SK-N-SH (cell line): Measurements from ENCODE around the gene NOP56. TPM values are rescaled to one million over a fixed set of nuclear protein-coding genes. Genes with fewer than 3 reads are reported as not detected.
A peak's percentile ranks its signal among the peaks of the same experiment; 100 is the strongest.

Experiments
- CTCF ChIA-PET: fragments of 300-600, 350-600 bp; formaldehyde crosslinking; extraction: SDS; loops from one replicate; lab custom pipeline; 2021; lab: Yijun Ruan, JAX
- POLR2A ChIA-PET: fragments of 350-600 bp; sonication (Branson Sonifier 250); formaldehyde crosslinking; extraction: SDS; loops from one replicate; lab custom pipeline; 2020; ENCODE audit warnings: antibody characterized with exemption, inconsistent platforms; lab: Yijun Ruan, JAX
- DNase-seq: peaks from one replicate; pipeline ENCODE4 v3.0.0; 2012
- H2AFZ ChIP-seq: fragments of 200-600 bp; sonication (generic); 2 replicates; pipeline ENCODE4 v1.8.1; 2016; ENCODE audit warnings: antibody characterized with exemption, mild to moderate bottlenecking, low read depth
- H3F3A ChIP-seq: fragments of 200-600 bp; sonication (generic); replicated peaks from 2 replicates; pipeline ENCODE3; 2016; ENCODE audit warnings: antibody characterized with exemption, mild to moderate bottlenecking; ENCODE audit not compliant: insufficient read depth
- H3K27ac ChIP-seq, 2 experiments: fragments of 200-500 bp in 1 of 2; fragments of 200-600 bp in 1 of 2; sonication (Bioruptor generic) in 1 of 2; sonication (generic), shearing (Covaris generic) in 1 of 2; 2 replicates each; pipeline versions ENCODE4 v1.5.1 to v1.6.1; 2014 to 2016; ENCODE audit warnings: low read depth in 2 of 2, inconsistent platforms in 1 of 2, low read length in 1 of 2, mild to moderate bottlenecking in 1 of 2, mixed read lengths in 1 of 2
- H3K27me3 ChIP-seq: fragments of 200-600 bp; sonication (generic), shearing (Covaris generic); 2 replicates; pipeline ENCODE4 v1.6.1; 2016; ENCODE audit warnings: mixed run types; ENCODE audit not compliant: insufficient read depth
- H3K36me3 ChIP-seq, 2 experiments: fragments of 200-500 bp in 1 of 2; fragments of 200-600 bp in 1 of 2; sonication (Bioruptor generic) in 1 of 2; sonication (generic) in 1 of 2; replicated peaks in 1 of 2; 2 replicates each; pipeline versions ENCODE3 to v1.5.1; 2014 to 2016; ENCODE audit warnings: low read length in 1 of 2, mild to moderate bottlenecking in 1 of 2; ENCODE audit not compliant: insufficient read depth in 2 of 2, control insufficient read depth in 1 of 2
- H3K4me1 ChIP-seq, 2 experiments: fragments of 200-500 bp in 1 of 2; fragments of 200-600 bp in 1 of 2; sonication (Bioruptor generic) in 1 of 2; sonication (generic), shearing (Covaris generic) in 1 of 2; 2 replicates each; pipeline versions ENCODE4 v1.5.1 to v1.6.1; 2014 to 2016; ENCODE audit warnings: low read depth in 1 of 2, low read length in 1 of 2, mixed run types in 1 of 2; ENCODE audit not compliant: insufficient read depth in 2 of 2, control insufficient read depth in 1 of 2
- H3K4me2 ChIP-seq: fragments of 200-600 bp; sonication (generic), shearing (Covaris generic); 2 replicates; pipeline ENCODE4 v1.6.1; 2017; ENCODE audit warnings: mixed run types
- H3K4me3 ChIP-seq, 2 experiments: fragments of 200-500 bp in 1 of 2; fragments of 200-600 bp in 1 of 2; sonication (Bioruptor generic) in 1 of 2; sonication (generic), shearing (Covaris generic) in 1 of 2; 2 replicates each; pipeline versions ENCODE4 v1.5.1 to v1.8.1; 2014 to 2016; ENCODE audit warnings: low read depth in 2 of 2, inconsistent platforms in 1 of 2, low read length in 1 of 2, mild to moderate bottlenecking in 1 of 2, mixed read lengths in 1 of 2, moderate library complexity in 1 of 2
- H3K79me2 ChIP-seq: fragments of 200-600 bp; sonication (generic); 2 replicates; pipeline ENCODE4 v1.8.1; 2017; ENCODE audit warnings: mild to moderate bottlenecking; ENCODE audit not compliant: insufficient read depth
- H3K9ac ChIP-seq: fragments of 200-600 bp; sonication (generic); 2 replicates; pipeline ENCODE4 v1.6.1; 2017; ENCODE audit warnings: mixed run types
- H3K9me2 ChIP-seq: fragments of 200-600 bp; sonication (generic); 2 replicates; pipeline ENCODE4 v1.6.1; 2017; ENCODE audit warnings: mixed run types
- H3K9me3 ChIP-seq: fragments of 200-600 bp; sonication (generic); 2 replicates; pipeline ENCODE4 v1.6.1; 2017; ENCODE audit warnings: mixed run types, mild to moderate bottlenecking, moderate library complexity
- H4K20me1 ChIP-seq: fragments of 200-600 bp; sonication (generic); 2 replicates; pipeline ENCODE4 v1.6.1; 2017; ENCODE audit warnings: mild to moderate bottlenecking, mixed run types; ENCODE audit not compliant: insufficient read depth
- ELF1 ChIP-seq: IDR thresholded peaks from 2 replicates; pipeline ENCODE4 v1.4.0; 2012
- EP300 ChIP-seq, 2 experiments: IDR thresholded peaks; 2 replicates each; pipeline versions ENCODE4 v1.4.0 to v1.6.1; 2012; ENCODE audit warnings: borderline replicate concordance in 1 of 2, low read depth in 1 of 2, low read length in 1 of 2
- FOXM1 ChIP-seq: IDR thresholded peaks from 2 replicates; pipeline ENCODE4 v1.4.0; 2012; ENCODE audit warnings: low read depth, mild to moderate bottlenecking
- JUND ChIP-seq: IDR thresholded peaks from 2 replicates; pipeline ENCODE4 v1.4.0; 2012
- MEF2A ChIP-seq: IDR thresholded peaks from 2 replicates; pipeline ENCODE4 v1.4.0; 2012; ENCODE audit warnings: low read depth, borderline replicate concordance
- MXI1 ChIP-seq: IDR thresholded peaks from 2 replicates; pipeline ENCODE4 v1.6.1; 2012; ENCODE audit warnings: mild to moderate bottlenecking, low read depth, low read length, improper control_type of control experiment
- NRF1 ChIP-seq: IDR thresholded peaks from 2 replicates; pipeline ENCODE4 v1.6.1; 2012; ENCODE audit warnings: low read depth, mild to moderate bottlenecking, low read length
- RCOR1 ChIP-seq: fragments of 150-350 bp; IDR thresholded peaks from 2 replicates; pipeline ENCODE4 v1.6.1; 2017; ENCODE audit warnings: antibody characterized with exemption, low read length
- REST ChIP-seq: IDR thresholded peaks from 2 replicates; pipeline ENCODE4 v1.6.1; 2012; ENCODE audit warnings: mild to moderate bottlenecking, low read depth, low read length, moderate library complexity
- TEAD4 ChIP-seq: IDR thresholded peaks from 2 replicates; pipeline ENCODE4 v1.4.0; 2012; ENCODE audit warnings: mild to moderate bottlenecking, borderline replicate concordance; ENCODE audit not compliant: insufficient read depth
- ZBTB33 ChIP-seq: IDR thresholded peaks from 2 replicates; pipeline ENCODE4 v1.4.0; 2012; ENCODE audit warnings: low read depth, borderline replicate concordance
- WGBS: methylation state at CpG from one replicate; pipeline ENCODE4 v1.1.6; 2017; ENCODE audit warnings: low lambda C conversion rate; 5-methylcytosine and 5-hydroxymethylcytosine counted together
- polyA plus RNA-seq, 3 experiments: library from polyadenylated mRNA; depleted of rRNA; stranded (reverse); fragments of >200 nt; gene quantifications; 2 replicates each; pipeline ENCODE4 v1.2.3, GENCODE V29; 2012

The NOP56 gene
- polyA plus RNA-seq, 1 of the 3 experiments (the other 2 are of a cell fraction), result 158 TPM

DNA sequence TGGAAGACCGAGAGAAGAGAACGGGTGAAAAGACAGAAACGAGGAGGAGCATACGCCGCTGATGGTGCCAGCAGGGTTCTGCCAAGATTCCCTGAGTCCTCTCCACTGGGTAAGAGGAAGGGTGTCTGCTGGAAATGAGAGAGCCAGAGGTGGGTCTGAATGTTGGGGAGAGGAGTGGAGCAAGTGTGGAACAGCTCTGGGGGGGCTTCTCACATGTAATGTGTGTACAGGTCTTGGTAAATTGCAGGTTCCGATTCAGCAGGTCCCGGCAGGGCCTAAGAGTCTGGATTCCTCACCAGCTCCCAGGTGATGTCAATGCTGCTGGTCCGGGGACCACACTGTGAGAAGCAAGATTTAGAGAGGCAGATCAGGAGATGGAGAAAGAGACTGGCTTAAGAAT lies 38.7 kb downstream of the NOP56 start:
- Histone ChIP-seq H3K9ac (no peak overlapping the region), H3K9me2 (no peaks in the 10 kb centered on the region), H3K79me2 (no peaks in the 10 kb centered on the region; the same call in 1 of the 2 replicates), H3K27me3 (no peaks in the 10 kb centered on the region), H3F3A (peaks cover 7% of the 10 kb centered on the region), H3K4me3 (no peak overlapping the region), H2AFZ (no peak overlapping the region), H3K4me1 (peaks cover 0 to 27% of the 10 kb centered on the region in 2 experiments; a peak in 1 of 4 replicates), H3K36me3 (no peaks in the 10 kb centered on the region), H3K4me2 (no peak overlapping the region), H3K9me3 (no peaks in the 10 kb centered on the region), H3K27ac (no peak overlapping the region), H4K20me1 (peaks cover 7% of the 10 kb centered on the region; the same call in 1 of the 2 replicates)
- DNase-seq, result no peak
- ChIA-PET POLR2A (no interaction called here), CTCF (interaction anchor here (0.6 to 1.3 kb wide), 3 partner anchors 52 to 497 kb away, joined by 3 to 5 read pairs (median 4); no protein-coding TSS in a partner anchor)
- 95% methylated on average over 8 of the region's 8 CpGs for WGBS
- no peak for TF ChIP-seq ZBTB33
- TF ChIP-seq NRF1, result no peak
- TF ChIP-seq MEF2A, result no peak
- TF ChIP-seq RCOR1, result no peak
- TF ChIP-seq REST, result no peak
- TF ChIP-seq EP300 (IDR thresholded peaks at IDR 0.05; ENCODE audit: borderline replicate concordance in 1 of 2, low read depth in 1 of 2, low read length in 1 of 2), result no peak
- no peak for TF ChIP-seq ELF1
- no peak for TF ChIP-seq FOXM1
- no peak for TF ChIP-seq TEAD4
- no peak for TF ChIP-seq MXI1

DNA sequence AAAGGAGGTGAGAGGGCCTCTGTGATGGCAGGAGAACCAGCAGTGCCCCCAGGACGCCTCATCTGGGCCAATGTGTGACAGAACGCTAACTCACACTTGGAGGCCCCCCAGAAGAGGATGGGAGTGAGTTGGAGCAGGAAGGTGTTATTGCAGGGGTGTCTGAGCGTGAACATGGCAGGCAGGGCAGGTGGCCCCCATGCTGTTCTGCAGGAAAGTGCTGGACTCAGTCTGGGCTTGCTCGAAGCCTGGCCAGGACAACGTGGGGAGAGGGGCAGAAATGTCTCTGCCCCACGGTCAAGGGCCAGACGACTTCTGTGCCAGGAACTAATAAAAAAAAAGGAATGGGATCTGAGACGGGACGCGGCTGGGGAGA lies 39.2 kb downstream of the NOP56 start:
- Histone ChIP-seq H2AFZ (peak overlapping the region; percentile 68; the same call in 1 of the 2 replicates), H3K4me1 (peaks cover 0 to 28% of the 10 kb centered on the region in 2 experiments; a peak in 1 of 4 replicates), H3K36me3 (no peaks in the 10 kb centered on the region), H3K9ac (0 out of 2 replicates have a peak overlapping the region, but pooled peaks have one; percentile 39), H3K9me2 (no peaks in the 10 kb centered on the region), H4K20me1 (peaks cover 7% of the 10 kb centered on the region; the same call in 1 of the 2 replicates), H3F3A (peaks cover 7% of the 10 kb centered on the region), H3K79me2 (no peaks in the 10 kb centered on the region; the same call in 1 of the 2 replicates), H3K4me3 (peak overlapping the region; percentile 56 to 60), H3K27ac (no peak overlapping the region; a peak in 1 of 4 replicates), H3K4me2 (peak overlapping the region; percentile 85), H3K27me3 (no peaks in the 10 kb centered on the region), H3K9me3 (no peaks in the 10 kb centered on the region)
- ChIA-PET POLR2A (interaction anchor here (1.0 kb wide), 1 partner anchor 28 kb away, joined by 3 read pairs; the partner anchor contains the start of gene IDH3B), CTCF (interaction anchor here (1.0 to 1.3 kb wide), 2 partner anchors 52 to 160 kb away, joined by 4 to 5 read pairs; no protein-coding TSS in a partner anchor)
- WGBS, result 88% methylated on average over 10 of the region's 10 CpGs
- TF ChIP-seq RCOR1 (no peak), JUND (no peak), FOXM1 (no peak), ELF1 (no peak)
- TF ChIP-seq, all 33 proteins: peak for 0
- no peak for DNase-seq
